Liver (tissue), 3 donors: ENCODE measurements around the gene CTTNBP2.

ENCODE experiments used
- CTCF ChIP-seq: fragments of 150-350 bp; IDR thresholded peaks from 2 replicates; pipeline ENCODE4 v1.5.1; 2017; ENCODE audit warnings: improper control_type of control experiment, low read depth, low read length; ENCODE audit not compliant: missing input control
- GABPA ChIP-seq, 2 donors: IDR thresholded peaks in 1 of 2; conservative IDR thresholded peaks in 1 of 2; 2 replicates each; pipeline ENCODE4 v1.6.1; 2016; ENCODE audit warnings: antibody characterized with exemption in 2 of 2, mild to moderate bottlenecking in 1 of 2, moderate library complexity in 1 of 2
- RAD21 ChIP-seq, 2 donors: IDR thresholded peaks; 2 replicates each; pipeline ENCODE4 v1.6.1; 2016; ENCODE audit warnings: antibody characterized with exemption in 2 of 2, mild to moderate bottlenecking in 2 of 2
- RXRA ChIP-seq, 2 donors: IDR thresholded peaks; 2 replicates each; pipeline ENCODE4 v1.6.1; 2017 to 2018; ENCODE audit warnings: antibody characterized with exemption in 2 of 2, mild to moderate bottlenecking in 1 of 2
- SP1 ChIP-seq: IDR thresholded peaks from 2 replicates; pipeline ENCODE4 v1.6.1; 2018; ENCODE audit warnings: antibody characterized with exemption, mild to moderate bottlenecking
- TAF1 ChIP-seq: conservative IDR thresholded peaks from 2 replicates; pipeline ENCODE4 v1.6.1; 2016; ENCODE audit warnings: antibody characterized with exemption, mild to moderate bottlenecking
- YY1 ChIP-seq: IDR thresholded peaks from 2 replicates; pipeline ENCODE4 v1.6.1; 2016; ENCODE audit warnings: antibody characterized with exemption, mild to moderate bottlenecking
- TF ChIP-seq, protein P1 (sequence below): IDR thresholded peaks from 2 replicates; pipeline ENCODE4 v1.6.1; 2016; ENCODE audit warnings: antibody characterized with exemption, mild to moderate bottlenecking
- TF ChIP-seq, protein P2 (sequence below): IDR thresholded peaks from 2 replicates; pipeline ENCODE4 v1.6.1; 2016; ENCODE audit warnings: antibody characterized with exemption
- donor health status: healthy.
- donor health status: healthy.

DNA sequence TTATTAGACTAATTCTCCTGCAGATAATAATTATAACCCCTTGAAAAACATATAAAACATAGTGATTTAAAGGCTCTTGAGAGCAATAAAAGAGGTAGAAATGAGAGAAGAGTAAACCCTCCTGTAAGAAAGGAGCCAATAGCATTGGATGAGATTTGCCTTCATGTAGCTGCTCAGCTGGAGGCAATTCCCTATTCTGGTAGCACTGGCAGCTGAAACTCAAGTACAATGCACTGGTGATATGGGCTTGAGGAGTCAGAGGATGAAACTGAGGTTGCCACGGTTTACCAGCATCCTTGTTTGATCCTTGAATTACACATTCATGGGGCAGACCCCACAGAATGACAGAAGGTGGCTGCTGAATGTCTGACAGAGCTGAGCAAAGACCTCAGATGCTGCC lies 76.4 kb downstream of the CTTNBP2 start:
- TF ChIP-seq SP1 (no peak), CTCF (no peak), RXRA (IDR thresholded peaks at IDR 0.05) (no peak), RAD21 (IDR thresholded peaks at IDR 0.05) (no peak), YY1 (no peak), GABPA (IDR thresholded peaks at IDR 0.05 in 1 of 2, conservative IDR thresholded peaks at IDR 0.05 in 1 of 2) (no peak), TAF1 (no peak)
- TF ChIP-seq, protein P1, sequence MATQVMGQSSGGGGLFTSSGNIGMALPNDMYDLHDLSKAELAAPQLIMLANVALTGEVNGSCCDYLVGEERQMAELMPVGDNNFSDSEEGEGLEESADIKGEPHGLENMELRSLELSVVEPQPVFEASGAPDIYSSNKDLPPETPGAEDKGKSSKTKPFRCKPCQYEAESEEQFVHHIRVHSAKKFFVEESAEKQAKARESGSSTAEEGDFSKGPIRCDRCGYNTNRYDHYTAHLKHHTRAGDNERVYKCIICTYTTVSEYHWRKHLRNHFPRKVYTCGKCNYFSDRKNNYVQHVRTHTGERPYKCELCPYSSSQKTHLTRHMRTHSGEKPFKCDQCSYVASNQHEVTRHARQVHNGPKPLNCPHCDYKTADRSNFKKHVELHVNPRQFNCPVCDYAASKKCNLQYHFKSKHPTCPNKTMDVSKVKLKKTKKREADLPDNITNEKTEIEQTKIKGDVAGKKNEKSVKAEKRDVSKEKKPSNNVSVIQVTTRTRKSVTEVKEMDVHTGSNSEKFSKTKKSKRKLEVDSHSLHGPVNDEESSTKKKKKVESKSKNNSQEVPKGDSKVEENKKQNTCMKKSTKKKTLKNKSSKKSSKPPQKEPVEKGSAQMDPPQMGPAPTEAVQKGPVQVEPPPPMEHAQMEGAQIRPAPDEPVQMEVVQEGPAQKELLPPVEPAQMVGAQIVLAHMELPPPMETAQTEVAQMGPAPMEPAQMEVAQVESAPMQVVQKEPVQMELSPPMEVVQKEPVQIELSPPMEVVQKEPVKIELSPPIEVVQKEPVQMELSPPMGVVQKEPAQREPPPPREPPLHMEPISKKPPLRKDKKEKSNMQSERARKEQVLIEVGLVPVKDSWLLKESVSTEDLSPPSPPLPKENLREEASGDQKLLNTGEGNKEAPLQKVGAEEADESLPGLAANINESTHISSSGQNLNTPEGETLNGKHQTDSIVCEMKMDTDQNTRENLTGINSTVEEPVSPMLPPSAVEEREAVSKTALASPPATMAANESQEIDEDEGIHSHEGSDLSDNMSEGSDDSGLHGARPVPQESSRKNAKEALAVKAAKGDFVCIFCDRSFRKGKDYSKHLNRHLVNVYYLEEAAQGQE, result no peak
- TF ChIP-seq, protein P2, sequence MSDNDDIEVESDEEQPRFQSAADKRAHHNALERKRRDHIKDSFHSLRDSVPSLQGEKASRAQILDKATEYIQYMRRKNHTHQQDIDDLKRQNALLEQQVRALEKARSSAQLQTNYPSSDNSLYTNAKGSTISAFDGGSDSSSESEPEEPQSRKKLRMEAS, result no peak
